K562 (cell line): ENCODE data around the gene RELL1. TPM values are rescaled to one million over a fixed set of nuclear protein-coding genes. Genes with fewer than 3 reads are reported as not detected.

Source experiments
- ARID1B ChIP-seq: fragments of 450-650 bp; IDR thresholded peaks from 2 replicates; pipeline ENCODE4 v1.6.1; 2016; ENCODE audit warnings: antibody characterized with exemption, mild to moderate bottlenecking, inconsistent platforms
- ARNT ChIP-seq, 2 experiments: fragments of 450-650 bp; IDR thresholded peaks; 2 replicates each; pipeline ENCODE4 v1.6.1; 2016; ENCODE audit warnings: mild to moderate bottlenecking in 1 of 2
- BCOR ChIP-seq: fragments of 450-650 bp; IDR thresholded peaks from 2 replicates; pipeline ENCODE4 v1.6.1; 2016
- CBFA2T3 ChIP-seq: fragments of 450-650 bp; IDR thresholded peaks from 2 replicates; pipeline ENCODE4 v1.6.1; 2017
- EP300 ChIP-seq: IDR thresholded peaks from 2 replicates; pipeline ENCODE4 v1.6.1; 2012; ENCODE audit warnings: low read length, improper control_type of control experiment
- FOSL1 ChIP-seq: fragments of 200-800 bp; sonication (Bioruptor generic); conservative IDR thresholded peaks from 2 replicates; pipeline ENCODE4 v1.6.1; 2016; ENCODE audit warnings: missing genetic modification characterization, missing compliant biosample characterization
- GATA2 ChIP-seq: sonication (generic); formaldehyde crosslinking; IDR thresholded peaks from 2 replicates; pipeline ENCODE4 v1.4.0; 2020; ENCODE audit warnings: mild to moderate bottlenecking, missing genetic modification reagents
- HDAC3 ChIP-seq: fragments of 450-650 bp; IDR thresholded peaks from 2 replicates; pipeline ENCODE4 v1.6.1; 2018; ENCODE audit warnings: borderline replicate concordance, mild to moderate bottlenecking, moderate library complexity; ENCODE audit not compliant: partially characterized antibody
- JUN ChIP-seq, 2 experiments: sonication (generic) in 1 of 2; formaldehyde crosslinking in 1 of 2; IDR thresholded peaks; 2 replicates each; pipeline versions ENCODE4 v1.6.1 to v1.8.0; 2012 to 2022; ENCODE audit warnings: borderline replicate concordance in 2 of 2, mild to moderate bottlenecking in 2 of 2, improper control_type of control experiment in 1 of 2, low read depth in 1 of 2, low read length in 1 of 2, missing genetic modification reagents in 1 of 2
- KDM1A ChIP-seq, 2 experiments: fragments of 450-650 bp; IDR thresholded peaks; 2 replicates each; pipeline ENCODE4 v1.6.1; 2016; ENCODE audit warnings: mild to moderate bottlenecking in 2 of 2
- KDM4B ChIP-seq, 2 experiments: fragments of 450-650 bp in 1 of 2; sonication (generic) in 1 of 2; IDR thresholded peaks; 2 replicates each; pipeline ENCODE4 v1.6.1; 2016 to 2017; ENCODE audit warnings: borderline replicate concordance in 2 of 2, antibody characterized with exemption in 1 of 2, low read depth in 1 of 2, mild to moderate bottlenecking in 1 of 2
- NFRKB ChIP-seq: fragments of 450-650 bp; IDR thresholded peaks from 2 replicates; pipeline ENCODE4 v1.6.1; 2016; ENCODE audit warnings: low read depth
- NRF1 ChIP-seq, 2 experiments: fragments of 450-650 bp; IDR thresholded peaks in 1 of 2; conservative IDR thresholded peaks in 1 of 2; 2 replicates each; pipeline ENCODE4 v1.6.1; 2014; ENCODE audit warnings: mild to moderate bottlenecking in 2 of 2
- RCOR1 ChIP-seq, 2 experiments: IDR thresholded peaks; 2 replicates each; pipeline ENCODE4 v1.6.1; 2012; ENCODE audit warnings: low read depth in 2 of 2, low read length in 2 of 2, borderline replicate concordance in 1 of 2, improper control_type of control experiment in 1 of 2
- SMARCA4 ChIP-seq: fragments of 450-650 bp; IDR thresholded peaks from 2 replicates; pipeline ENCODE4 v1.6.1; 2016
- ZNF143 ChIP-seq: sonication (generic); formaldehyde crosslinking; IDR thresholded peaks from 2 replicates; pipeline ENCODE4 v1.9.0; 2022; ENCODE audit warnings: mild to moderate bottlenecking, missing genetic modification reagents
- ZNF354B ChIP-seq: fragments of 250-450 bp; sonication (Bioruptor Pico); IDR thresholded peaks from 2 replicates; pipeline ENCODE4 v1.4.0; 2020
- ZNF778 ChIP-seq: fragments of 450-650 bp; formaldehyde crosslinking; IDR thresholded peaks from 2 replicates; pipeline ENCODE4 v1.4.0; 2020; ENCODE audit warnings: mild to moderate bottlenecking, moderate library complexity
- polyA plus RNA-seq, 8 experiments: library from polyadenylated mRNA; depleted of rRNA in 4 of 8; stranded (reverse) in 5 of 8; unstranded in 3 of 8; fragments of >200 nt; fragmentation: Nextera tagmentation in 2 of 8; fragmentation: Illumina TruSeq in 1 of 8; extraction: Ambion mirVana in 2 of 8; extraction: Trizol in 1 of 8; gene quantifications; 2 replicates each; pipeline versions ENCODE4 v1.2.1 to v1.2.3, GENCODE V29; 2011 to 2014; ENCODE audit warnings: inconsistent platforms in 1 of 8, missing spikeins in 1 of 8
- total RNA-seq, 7 experiments: library from RNA; depleted of rRNA in 6 of 7; stranded (reverse); fragments of >200 nt in 6 of 7; fragmentation: Illumina TruSeq in 2 of 7; extraction: Trizol in 2 of 7; gene quantifications; 2 replicates each; pipeline versions ENCODE4 v1.2.1 to v1.2.3, GENCODE V29; 2011 to 2021; ENCODE audit warnings: low replicate concordance in 1 of 7

Gene RELL1
- total and polyA plus RNA-seq, 9 of the 15 experiments (the other 6 are each of a cell fraction or from before 2014, with no cell fraction given), result 0.06 to 3.5 (median 1.7) TPM; not detected in 1

DNA sequence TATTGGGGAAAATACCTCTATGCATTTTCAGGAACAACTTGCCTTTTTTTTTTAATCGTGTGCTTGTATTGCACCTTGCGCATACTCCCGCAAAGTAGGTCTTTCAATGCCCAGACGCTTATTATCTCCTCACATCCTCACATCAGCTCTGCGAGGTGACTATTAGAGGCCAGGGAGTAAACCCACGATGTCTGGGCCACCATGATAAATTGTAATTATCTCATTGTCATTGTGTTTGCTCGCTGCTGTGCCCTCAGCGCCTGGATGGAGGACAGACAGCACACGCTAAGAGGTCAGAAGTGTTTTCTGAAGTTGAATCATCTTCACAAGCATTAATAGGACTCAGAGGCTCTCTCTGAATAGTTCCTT is 1.0 kb upstream of the RELL1 start (continued):
- TF ChIP-seq CBFA2T3 (peak; percentile 91), BCOR (peak; percentile 10; the same call in 1 of the 2 replicates), ARID1B (peak; percentile 81), KDM4B (IDR thresholded peaks at IDR 0.05; ENCODE audit: borderline replicate concordance in 2 of 2, low read depth in 1 of 2) (no peak), NFRKB (no peak), ZNF778 (CRISPR knock-in tag) (no peak), HDAC3 (no peak), RCOR1 (IDR thresholded peaks at IDR 0.05; ENCODE audit: borderline replicate concordance in 1 of 2, low read depth in 2 of 2, low read length in 2 of 2) (peak in 1 of 2 experiments; percentile 68; a peak in 1 of 4 replicates), ARNT (IDR thresholded peaks at IDR 0.05) (0 out of 4 replicates have a peak, but pooled peaks of 1 of the 2 experiments have one; percentile 31), SMARCA4 (peak; percentile 61), ZNF143 (CRISPR knock-in tag) (no peak), KDM1A (IDR thresholded peaks at IDR 0.05) (peak in 1 of 2 experiments; percentile 13; a peak in 1 of 4 replicates), NRF1 (conservative IDR thresholded peaks at IDR 0.05 in 1 of 2, IDR thresholded peaks at IDR 0.05 in 1 of 2) (peak; percentile 69 to 75), JUN (IDR thresholded peaks at IDR 0.05; ENCODE audit: borderline replicate concordance, low read depth, low read length) (no peak), JUN (CRISPR knock-in tag; IDR thresholded peaks at IDR 0.05; ENCODE audit: borderline replicate concordance) (no peak), GATA2 (CRISPR knock-in tag) (peak; percentile 75), ZNF354B (no peak), FOSL1 (tag) (peak; percentile 51; the same call in 1 of the 2 replicates), EP300 (peak; percentile 52; the same call in 1 of the 2 replicates)
